PC-3 (cell line): ENCODE measurements around the gene TMEM273.

Experiments used
- CTCF ChIP-seq: fragments of 300-600 bp; sonication (generic); conservative IDR thresholded peaks from 2 replicates; pipeline ENCODE4 v1.5.1; 2017; ENCODE audit warnings: antibody characterized with exemption, low read depth, mild to moderate bottlenecking, low read length
- EZH2 ChIP-seq: fragments of 300-600 bp; sonication (generic); IDR thresholded peaks from one replicate; pipeline ENCODE4 v1.6.1; 2017; ENCODE audit warnings: antibody characterized with exemption, mild to moderate bottlenecking, low read length; ENCODE audit not compliant: unreplicated experiment
- EZH2phosphoT487 ChIP-seq: fragments of 300-600 bp; sonication (generic); IDR thresholded peaks from 2 replicates; pipeline ENCODE4 v1.6.1; 2018; ENCODE audit warnings: mild to moderate bottlenecking, antibody characterized with exemption, low read length, borderline replicate concordance

GRCh38 chr10:49176310-49177268 is 11.6 kb downstream of the TMEM273 start:
- TF ChIP-seq CTCF (peak; percentile 24; the same call in 1 of the 2 replicates), EZH2 (no peak), EZH2phosphoT487 (no peak)
